Measurements from ENCODE around the gene SLC35F6. TPM values are rescaled to one million over a fixed set of nuclear protein-coding genes. Genes with fewer than 3 reads are reported as not detected.

SLC35F6 gene
- total RNA-seq, 4 donors from 2014 or later: 76.3 to 114 (median 86.2) TPM

GRCh38 chr2:26718949-26719686 lies 45.0 kb upstream of the SLC35F6 start:
- H3K27ac ChIP-seq: no peak overlapping the region
- TF ChIP-seq POLR2A (IDR thresholded peaks at IDR 0.05) (no peak), CTCF (IDR thresholded peaks at IDR 0.05) (no peak), POLR2AphosphoS5 (IDR thresholded peaks at IDR 0.05) (no peak), EP300 (IDR thresholded peaks at IDR 0.05) (no peak)
- no peaks in the 10 kb centered on the region for H3K27me3 ChIP-seq
- H3K9me3 ChIP-seq: no peaks in the 10 kb centered on the region
- peaks cover 16% of the 10 kb centered on the region for H3K4me1 ChIP-seq
- no peak overlapping the region for H3K4me3 ChIP-seq
- H3K36me3 ChIP-seq: no peaks in the 10 kb centered on the region
- DNase-seq (ENCODE audit: low spot score in 2 of 2): no peak
- WGBS: 74% methylated on average over 6 of the region's 6 CpGs

GRCh38 chr2:26720322-26721114 lies 43.6 kb upstream of the SLC35F6 start:
- H3K27ac ChIP-seq: no peak overlapping the region
- H3K4me1 ChIP-seq: peaks cover 17% of the 10 kb centered on the region
- 59% methylated on average over 5 of the region's 7 CpGs for WGBS
- no peaks in the 10 kb centered on the region for H3K27me3 ChIP-seq
- H3K9me3 ChIP-seq: no peaks in the 10 kb centered on the region
- H3K4me3 ChIP-seq: no peak overlapping the region
- TF ChIP-seq EP300 (IDR thresholded peaks at IDR 0.05) (peak; percentile 54), POLR2AphosphoS5 (IDR thresholded peaks at IDR 0.05) (no peak)
- DNase-seq (ENCODE audit: low spot score in 2 of 2): no peak
- no peaks in the 10 kb centered on the region for H3K36me3 ChIP-seq

DNA sequence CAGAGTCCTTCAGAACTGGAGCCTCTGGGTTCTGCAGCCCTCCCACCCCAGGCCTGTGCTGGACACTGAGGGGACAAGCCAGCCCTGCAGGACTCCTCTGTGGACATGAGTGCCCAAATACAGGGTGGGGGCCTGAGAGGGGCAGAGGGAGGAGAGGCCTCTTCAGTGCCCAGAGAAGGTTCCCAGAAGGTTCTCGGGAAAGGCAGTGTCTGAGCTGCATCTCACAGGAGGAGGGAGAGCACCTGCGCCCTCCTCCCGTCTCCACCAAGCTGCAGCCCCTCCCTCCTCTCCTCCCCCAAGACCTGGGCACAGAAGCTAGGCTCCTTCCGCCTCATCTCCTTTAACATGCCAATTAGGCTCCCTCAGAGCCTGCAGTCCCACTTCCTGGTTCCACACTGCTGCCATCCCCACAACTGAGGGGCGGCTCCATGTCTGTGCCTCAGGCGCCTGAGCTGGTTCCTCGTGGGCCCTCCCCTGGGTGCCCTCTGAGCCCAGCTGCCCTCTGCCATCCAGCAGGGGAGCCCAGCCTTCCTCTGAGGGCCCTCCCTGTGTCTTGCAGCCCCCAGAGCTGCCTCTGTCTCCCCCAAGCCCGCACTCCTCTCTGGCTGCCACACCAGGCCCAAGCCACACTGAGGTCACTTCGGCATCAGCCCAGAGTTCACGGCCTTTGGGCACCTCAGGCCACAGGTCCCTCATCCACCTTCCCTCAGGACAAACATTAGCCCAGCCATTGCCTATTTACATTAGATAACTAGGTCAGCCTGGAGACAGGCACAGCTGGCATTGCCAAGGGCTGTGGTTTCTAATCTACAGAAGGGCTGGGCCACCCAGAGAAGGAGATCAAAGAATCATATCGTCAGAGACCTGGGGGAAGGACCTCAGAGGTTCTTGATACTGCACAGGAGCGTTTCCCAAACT lies 42.7 kb upstream of the SLC35F6 start:
- Histone ChIP-seq H3K27ac (no peak overlapping the region), H3K4me3 (no peak overlapping the region), H3K27me3 (no peaks in the 10 kb centered on the region), H3K9me3 (no peaks in the 10 kb centered on the region), H3K4me1 (peaks cover 17% of the 10 kb centered on the region), H3K36me3 (no peaks in the 10 kb centered on the region)
- no peak for DNase-seq (ENCODE audit: low spot score in 2 of 2)
- TF ChIP-seq POLR2AphosphoS5 (IDR thresholded peaks at IDR 0.05) (no peak), POLR2A (IDR thresholded peaks at IDR 0.05) (no peak), CTCF (IDR thresholded peaks at IDR 0.05) (no peak), EP300 (IDR thresholded peaks at IDR 0.05) (no peak)
- WGBS: 86% methylated on average over 5 of the region's 12 CpGs

GRCh38 chr2:26722328-26722727 lies 41.8 kb upstream of the SLC35F6 start:
- Histone ChIP-seq H3K27ac (no peak overlapping the region), H3K4me1 (peaks cover 17% of the 10 kb centered on the region)
- DNase-seq (ENCODE audit: low spot score in 2 of 2): no peak

More at GRCh38 chr2:26722328-26722727, 41.8 kb upstream of the SLC35F6 start:
- Histone ChIP-seq H3K27me3 (no peaks in the 10 kb centered on the region), H3K36me3 (no peaks in the 10 kb centered on the region), H3K9me3 (no peaks in the 10 kb centered on the region), H3K4me3 (no peak overlapping the region)
- no peak for TF ChIP-seq POLR2AphosphoS5 (IDR thresholded peaks at IDR 0.05)
- no peak for TF ChIP-seq CTCF (IDR thresholded peaks at IDR 0.05)
- no peak for TF ChIP-seq POLR2A (IDR thresholded peaks at IDR 0.05)
- TF ChIP-seq EP300 (IDR thresholded peaks at IDR 0.05): no peak
- WGBS: 97% methylated on average over 1 of the region's 1 CpG

Data from suprapubic skin (tissue), 4 donors.